Measurements from ENCODE around the gene PRKG1.

GRCh38 chr10:52111101-52111891 is 1037.0 kb downstream of the PRKG1 start:
- TF ChIP-seq CTCF (IDR thresholded peaks at IDR 0.05) (no peak), POLR2A (IDR thresholded peaks at IDR 0.05) (no peak)
